Dermis blood vessel endothelial cell (primary cell): ENCODE results near the gene RAB5B. TPM values are rescaled to one million over a fixed set of nuclear protein-coding genes. Genes with fewer than 3 reads are reported as not detected.

Experiments
- DNase-seq: peaks from one replicate; pipeline ENCODE4 v3.0.0; 2010
- total RNA-seq: library from RNA; depleted of rRNA; stranded (reverse); fragments of >200 nt; gene quantifications from 2 replicates; pipeline ENCODE4 v1.2.3, GENCODE V29; 2014

RAB5B gene, protein sequence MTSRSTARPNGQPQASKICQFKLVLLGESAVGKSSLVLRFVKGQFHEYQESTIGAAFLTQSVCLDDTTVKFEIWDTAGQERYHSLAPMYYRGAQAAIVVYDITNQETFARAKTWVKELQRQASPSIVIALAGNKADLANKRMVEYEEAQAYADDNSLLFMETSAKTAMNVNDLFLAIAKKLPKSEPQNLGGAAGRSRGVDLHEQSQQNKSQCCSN
- total RNA-seq: 44.8 and 67.1 TPM in 2 replicates

DNA sequence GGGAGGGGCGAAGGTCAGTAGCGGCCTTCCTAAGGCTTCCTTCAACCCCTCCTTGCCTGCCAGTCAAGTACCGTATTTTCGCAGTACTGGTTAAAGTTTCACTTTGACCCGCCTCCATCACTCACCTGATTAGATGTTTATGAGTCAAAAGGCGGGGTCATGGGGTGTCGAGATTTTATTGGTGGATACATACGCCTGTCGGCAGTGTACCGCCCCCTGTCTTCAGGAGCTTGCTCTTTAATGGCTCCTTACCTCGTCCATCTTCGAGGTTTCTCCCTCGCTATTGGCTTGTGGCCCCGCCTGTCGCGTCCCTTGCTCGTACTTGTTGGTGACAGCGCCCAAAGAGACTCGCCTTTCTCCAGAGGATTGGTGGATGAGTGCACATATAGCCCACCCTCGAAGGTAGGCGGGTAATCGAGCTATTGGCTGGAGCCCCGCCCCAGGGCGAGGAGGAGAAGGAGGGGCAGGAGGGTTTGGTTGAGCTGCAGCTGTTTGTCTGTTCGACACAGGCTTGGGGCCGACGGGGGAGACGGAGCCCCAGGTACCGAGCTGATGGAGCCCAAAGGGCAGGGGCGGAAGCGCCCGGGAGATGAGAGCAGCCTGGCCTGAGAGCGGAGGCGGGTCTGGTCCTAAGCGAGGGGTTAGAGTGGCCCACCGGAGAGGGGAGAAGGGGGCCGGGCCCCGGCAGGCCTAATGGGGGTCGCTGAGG, at the start of gene RAB5B:
TSS of gene RAB5B (plus strand) at position 480 of the 709 bp plus-strand sequence. CDS start 12,883 bp downstream, outside the sequence.
- peak; percentile 100 for DNase-seq

DNA sequence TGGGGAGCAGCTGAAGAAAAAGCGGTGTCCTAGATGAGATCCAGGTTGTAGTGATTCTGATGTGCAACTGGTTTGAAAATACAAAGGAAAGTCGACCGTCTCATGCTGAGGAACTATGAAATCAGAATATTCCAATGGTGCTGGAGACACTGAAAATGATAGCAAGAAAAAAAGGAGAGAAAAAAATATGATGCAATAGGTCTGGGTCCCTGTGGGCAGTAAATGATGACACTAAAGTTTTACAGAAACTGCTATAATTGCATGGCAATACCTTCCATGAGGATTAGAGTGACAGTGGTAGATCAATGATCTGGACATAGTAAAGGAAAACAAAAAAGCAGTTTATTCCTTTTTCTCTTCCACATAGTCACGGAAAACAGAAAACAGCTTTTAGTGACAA, 48.5 kb upstream of the RAB5B start:
- DNase-seq: no peak

DNA sequence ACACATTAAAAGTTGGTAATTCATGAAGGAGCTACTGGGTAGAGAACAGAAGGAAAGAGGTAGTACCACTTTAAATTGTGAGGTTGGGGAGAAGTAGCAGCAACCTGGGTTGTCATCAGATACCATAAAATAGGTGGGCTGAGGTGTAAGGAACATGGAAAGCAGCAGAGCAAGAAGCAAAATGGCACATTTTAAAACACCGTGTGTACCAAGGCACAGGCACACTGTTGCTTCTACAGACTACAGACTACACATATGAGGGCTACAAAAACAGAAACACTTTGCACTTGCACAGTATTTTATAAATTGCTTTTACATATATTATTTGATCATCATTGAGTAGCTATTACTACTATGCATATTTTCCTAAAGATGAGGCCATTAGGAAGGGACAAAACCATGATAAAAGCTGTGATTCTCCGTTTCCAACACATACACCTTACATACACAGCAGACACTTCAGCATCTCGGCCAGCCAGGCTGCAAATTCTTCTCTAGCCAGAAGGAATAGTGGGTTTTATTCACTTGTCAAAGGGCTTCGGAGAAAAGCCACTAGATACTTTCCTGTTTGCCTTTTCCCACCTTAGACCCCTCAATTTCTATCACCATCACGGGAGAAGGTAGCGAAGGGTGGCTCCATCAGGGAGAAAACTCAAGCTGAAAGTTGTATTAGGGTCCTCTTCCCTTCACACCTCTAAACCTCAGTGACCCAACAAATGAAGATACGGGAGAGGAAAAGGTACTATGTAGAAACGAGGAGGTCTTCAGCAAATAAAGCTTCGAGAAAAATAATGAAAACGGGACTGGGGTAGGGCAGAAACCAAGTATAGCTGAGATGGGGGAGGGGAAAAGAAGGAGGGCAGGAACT, 47.8 kb upstream of the RAB5B start:
- peak; percentile 15 for DNase-seq

DNA sequence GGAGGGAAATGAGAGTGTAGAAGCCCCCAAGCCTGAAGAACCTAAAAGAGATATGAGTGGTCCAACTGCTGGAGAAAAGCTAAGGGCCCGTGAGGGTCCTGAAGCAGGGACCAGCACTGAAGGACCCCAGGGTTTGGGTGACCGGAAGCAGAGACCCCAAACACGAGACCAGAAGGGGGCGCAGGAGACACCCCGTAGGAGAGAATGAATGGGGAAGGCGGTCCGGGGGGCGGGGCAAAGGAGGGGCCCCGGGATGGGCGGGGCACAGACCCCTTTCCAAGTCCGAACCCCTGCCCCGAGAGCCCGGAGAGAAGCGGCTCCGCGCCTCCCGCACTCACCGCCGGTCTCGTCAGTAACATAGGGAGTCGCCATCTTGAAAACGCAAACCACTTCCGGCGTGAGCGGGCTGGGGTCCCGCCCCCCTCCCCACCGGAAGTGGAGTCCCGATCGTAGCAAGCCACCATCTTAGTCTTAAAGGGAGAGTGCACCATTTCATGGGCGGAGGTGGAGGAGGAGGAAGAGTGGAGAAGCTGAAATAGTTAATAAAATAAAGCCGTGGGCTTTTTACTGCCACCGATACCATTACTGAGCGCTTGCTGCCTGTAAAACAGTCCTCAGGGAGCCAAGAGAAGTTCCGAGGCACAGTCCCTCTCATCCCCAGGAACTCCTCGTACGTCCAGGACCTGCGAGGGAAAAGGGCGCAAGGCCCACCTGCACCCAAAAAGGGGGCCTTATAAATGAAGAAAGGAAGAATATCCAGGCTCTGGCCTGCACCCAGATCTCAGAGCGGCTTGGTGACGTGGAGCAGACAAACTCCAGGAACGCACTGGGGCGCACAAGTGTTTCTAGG, 46.9 kb upstream of the RAB5B start:
- DNase-seq: peak; percentile 92

DNA sequence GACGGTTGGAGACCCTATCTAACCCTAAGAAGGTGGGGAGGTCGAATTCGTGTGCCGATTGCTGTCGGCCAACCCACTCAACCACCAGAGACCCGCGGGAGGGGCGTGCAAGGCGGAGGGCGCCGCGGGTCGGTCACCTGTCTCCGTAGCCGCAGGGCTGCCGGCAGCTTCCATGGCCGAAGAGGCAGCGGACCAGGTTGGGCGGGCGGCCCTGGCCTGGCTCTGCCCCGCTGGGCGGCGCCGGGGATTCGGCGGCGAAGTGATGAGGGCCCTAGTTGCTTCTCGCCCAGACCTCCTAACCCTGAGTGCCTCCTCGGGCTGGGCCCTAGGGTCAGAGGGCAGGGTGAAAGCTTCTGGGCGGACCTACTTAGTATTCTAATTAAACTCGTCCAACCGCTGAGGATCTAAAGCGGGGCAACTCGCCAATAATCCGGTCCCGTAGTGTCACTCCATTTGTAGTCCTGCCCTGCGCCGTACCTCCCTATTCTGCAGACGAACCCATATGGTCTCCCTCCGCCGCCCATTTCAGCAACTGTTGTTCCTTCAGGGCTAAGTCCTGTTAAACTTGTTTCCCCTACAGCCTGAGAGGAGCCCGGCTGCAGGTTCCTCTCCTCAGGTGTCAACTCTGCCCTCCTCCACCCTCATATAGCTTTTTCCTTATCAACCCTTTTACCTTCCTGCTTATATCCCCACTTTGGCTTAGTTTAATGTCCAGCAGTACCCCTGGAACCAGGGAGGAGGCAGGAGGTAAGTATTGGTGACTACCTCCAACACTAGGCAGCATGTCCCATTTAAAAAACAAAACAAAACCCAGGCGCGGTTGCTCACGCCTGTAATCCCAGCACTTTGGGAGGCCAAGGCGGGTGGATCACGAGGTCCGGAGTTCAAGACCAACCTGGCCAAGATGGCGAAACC, 46.0 kb upstream of the RAB5B start, which contains the start of gene PYM1:
TSS of gene PYM1 (minus strand) at position 307 of the 915 bp plus-strand sequence. CDS start at position 174, 133 bp downstream.
- DNase-seq: peak; percentile 72

DNA sequence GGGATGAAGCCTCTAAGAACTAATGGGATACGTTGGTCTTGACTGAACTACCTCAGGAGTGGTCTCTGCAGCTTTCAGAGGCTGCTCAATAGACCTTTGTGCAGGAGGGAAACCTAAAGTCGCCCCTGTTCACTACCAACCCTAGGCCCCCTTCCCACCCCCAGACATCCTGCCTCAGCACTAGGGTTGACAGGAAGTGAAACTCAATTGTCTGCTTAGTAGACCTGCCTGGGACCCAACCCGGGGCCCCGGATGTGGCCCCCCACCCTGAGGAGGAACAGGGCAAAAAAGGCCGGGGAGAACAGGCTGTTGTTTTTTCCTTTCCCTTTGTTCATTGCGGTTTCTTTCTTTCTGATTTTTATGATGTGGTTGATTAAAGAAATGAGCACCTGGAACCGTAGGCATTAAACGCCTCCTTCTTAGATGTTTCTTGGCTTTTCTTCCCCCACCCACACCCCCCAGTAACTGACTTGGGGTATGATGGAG, 44.5 kb upstream of the RAB5B start:
- DNase-seq: no peak

DNA sequence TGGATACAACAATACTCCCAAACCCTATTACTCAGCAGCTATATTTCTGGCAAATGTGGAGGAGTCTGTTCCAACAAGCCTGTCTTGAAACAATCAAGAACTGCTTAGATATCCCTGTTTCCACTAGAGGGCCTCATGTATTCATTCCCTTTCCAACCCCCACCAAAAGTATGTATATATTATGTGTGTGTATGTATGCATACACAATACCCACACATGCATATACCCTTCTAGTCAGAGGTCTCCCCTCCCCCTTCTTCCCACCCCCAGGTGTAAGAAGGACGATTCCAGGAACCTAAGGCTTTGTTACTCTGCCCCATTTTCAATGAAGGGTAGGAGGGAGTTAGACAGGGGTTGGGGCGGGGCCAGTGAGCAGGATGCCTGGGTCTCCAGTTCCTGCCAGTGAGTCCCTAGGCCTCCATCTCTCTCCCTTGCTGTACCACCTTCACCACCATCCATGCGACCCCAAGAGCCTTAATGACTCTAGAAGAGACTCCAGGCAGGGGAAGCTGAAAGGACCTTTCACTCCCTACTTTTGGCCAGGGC, 43.0 kb upstream of the RAB5B start, which contains the start of gene DGKA:
TSS of gene DGKA (plus strand) at position 392 of the 546 bp plus-strand sequence. CDS start 5,342 bp downstream, outside the sequence.
- DNase-seq: peak; percentile 80

DNA sequence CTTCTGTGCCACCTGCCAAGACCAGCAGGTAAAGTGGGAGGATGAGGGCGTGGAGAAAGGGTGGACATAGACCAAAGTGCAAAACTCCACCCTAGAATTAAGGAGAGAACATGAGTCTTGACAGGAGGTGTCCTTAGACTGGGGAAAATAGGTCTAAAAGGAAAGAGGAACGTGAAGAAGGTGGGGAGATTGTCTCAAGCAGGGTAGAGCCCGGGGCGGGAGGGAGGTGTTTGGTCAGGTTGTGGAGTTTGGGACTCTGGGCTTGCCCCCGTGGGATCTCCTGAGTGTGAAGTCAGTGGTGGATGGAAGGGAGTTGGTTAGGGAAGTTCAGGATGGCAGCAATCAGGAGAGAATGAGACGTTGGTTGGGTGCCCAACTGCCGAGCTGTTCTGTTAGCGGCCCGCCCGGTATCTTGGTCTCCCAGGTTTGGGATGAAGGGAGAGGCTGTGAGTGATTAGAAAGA, 42.5 kb upstream of the RAB5B start:
- peak; percentile 20 for DNase-seq

DNA sequence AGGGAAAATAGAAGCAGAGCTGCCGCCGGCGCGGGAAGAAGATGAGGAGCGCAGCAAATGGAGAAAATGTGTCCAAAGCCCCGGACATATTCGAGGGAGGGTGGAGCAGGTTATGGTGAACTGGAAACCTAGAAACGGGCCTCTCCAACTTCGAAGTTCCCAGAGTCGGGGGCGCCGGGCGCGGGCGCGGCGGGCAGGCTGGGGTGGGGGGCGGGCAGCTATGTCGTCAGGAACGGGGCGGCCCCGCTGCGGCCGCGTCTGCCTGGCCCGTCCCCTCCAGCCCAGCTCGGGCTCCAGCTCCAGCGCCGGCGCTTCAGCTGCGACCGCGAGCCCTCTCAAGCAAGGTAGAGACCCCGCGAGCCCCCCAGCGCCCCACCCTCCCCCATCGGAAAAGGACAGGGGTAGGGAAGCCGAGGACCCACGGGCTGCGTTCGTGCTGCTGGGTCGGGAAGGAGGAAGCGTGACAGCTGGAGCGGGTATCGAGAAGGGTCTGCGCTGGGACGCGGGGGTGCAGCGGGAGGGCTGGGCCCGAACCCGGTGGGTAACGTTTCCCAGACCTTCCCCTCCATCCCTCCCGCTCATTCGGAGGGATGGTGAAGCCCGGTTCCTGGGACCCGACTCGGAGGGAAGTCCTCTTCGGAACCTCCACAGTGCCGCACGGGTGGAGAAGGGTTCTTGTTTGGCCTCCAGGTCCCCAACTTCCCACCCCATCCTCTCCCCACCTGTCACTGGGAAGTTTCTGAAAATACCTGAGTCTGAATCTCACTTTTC, 41.9 kb upstream of the RAB5B start:
- peak; percentile 70 for DNase-seq

DNA sequence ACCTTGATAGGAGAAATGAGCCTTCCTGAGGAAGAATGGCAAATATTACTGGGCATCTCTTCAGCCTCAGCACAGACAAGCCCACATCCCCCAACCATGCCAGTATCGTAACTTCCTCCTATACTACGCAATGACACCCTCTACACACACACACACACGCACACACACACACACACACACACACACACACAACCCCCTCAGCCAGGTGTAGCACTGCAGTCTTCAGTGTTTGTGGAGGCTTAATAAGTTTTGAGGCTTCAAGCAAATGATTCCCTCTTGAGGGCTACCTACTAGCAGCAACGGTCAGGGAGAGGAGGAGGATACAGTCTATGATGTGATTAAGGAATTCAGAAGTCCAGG, 41.3 kb upstream of the RAB5B start:
- peak; percentile 57 for DNase-seq

DNA sequence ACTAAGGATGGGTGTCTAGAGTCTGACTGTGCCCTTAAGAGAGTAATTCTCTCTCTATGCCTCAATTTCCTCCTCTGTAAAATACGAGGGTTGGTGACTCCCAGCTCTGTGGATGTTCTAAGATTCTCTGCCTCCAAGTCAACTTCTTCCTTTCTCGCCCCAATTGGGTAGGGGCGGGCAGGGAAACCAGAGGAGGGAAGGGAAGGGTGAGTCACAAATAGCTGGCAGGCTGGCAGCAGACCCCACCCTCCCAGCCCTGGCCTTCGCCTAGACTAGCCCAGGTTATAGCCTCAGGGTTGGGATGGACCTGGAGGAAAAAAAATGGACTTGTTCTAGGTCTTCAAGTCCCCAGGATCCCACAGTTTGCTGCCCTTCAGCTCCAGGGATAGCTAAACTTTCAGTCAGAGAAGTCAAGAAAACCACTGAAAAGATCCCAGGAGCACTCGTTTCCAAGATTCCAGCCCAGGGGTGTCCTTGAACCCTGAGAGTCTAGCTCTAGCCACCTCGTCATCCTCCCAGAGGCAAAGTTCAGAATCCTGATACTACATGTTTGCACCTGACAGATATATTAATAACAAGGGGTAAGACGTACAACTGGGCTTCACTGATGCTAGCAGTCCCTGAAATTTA, 40.6 kb upstream of the RAB5B start:
- peak; percentile 60 for DNase-seq

DNA sequence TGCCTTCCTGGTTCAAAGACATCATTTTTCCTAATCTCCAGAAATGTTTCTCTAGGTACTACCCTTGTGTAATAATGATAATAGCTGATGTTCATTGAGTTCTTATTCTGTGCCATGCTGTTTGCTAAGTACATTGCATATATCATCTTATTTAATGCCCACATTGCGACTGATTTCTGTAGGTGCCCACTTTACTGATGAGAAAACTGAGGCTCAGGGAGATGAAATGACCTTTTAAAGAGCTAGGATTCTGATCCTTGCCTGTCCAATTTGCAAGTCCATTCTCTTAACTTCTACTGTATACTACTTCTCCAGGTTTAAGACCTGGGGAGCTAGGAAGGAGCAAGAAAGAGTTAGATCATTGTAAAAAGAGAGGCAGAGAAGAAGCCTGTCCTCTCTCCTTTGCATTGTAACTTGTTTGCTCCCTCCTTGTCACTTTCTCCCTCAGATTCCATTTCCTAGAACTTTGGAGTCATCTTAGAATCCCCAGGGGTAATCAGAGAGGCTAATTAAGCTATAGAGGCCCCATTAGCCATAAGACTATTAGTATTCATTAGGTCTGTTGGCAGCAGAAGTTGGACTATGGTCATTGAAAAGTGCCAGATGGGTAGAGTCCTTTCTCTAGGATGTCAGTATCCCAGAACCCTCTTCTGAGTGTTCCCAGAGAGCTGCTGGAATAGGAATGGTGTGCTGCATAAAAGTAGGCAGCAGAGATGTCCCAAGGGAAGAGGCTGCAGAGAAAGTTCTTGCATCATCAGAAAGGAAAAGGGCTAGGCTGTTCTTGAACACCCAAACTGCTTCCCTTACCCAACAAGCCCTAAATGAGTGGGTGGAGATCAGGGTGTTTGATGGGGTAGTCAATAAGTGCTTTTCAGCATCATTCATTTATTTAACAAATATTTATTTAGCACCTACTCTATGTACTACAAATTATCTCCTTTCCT, 39.8 kb upstream of the RAB5B start:
- DNase-seq: no peak

DNA sequence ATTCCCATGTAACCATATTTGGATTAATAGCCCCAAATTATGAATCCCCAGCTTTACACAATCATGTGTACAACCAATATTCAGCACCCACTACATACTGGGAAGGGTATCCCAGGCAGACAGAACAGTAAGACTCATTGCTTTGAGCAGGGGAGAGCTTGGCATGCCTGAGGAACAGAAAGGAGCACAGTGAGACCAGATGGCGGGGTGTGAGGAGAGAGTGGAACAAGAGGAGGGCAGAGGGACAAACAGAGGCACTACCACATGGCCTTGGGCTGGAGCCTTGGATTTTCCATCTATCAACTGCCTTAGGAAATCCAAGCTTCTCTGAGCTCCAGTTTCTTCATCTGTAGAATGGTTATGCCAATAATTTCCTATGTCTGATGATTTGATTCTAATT, 39.1 kb upstream of the RAB5B start:
- no peak for DNase-seq

DNA sequence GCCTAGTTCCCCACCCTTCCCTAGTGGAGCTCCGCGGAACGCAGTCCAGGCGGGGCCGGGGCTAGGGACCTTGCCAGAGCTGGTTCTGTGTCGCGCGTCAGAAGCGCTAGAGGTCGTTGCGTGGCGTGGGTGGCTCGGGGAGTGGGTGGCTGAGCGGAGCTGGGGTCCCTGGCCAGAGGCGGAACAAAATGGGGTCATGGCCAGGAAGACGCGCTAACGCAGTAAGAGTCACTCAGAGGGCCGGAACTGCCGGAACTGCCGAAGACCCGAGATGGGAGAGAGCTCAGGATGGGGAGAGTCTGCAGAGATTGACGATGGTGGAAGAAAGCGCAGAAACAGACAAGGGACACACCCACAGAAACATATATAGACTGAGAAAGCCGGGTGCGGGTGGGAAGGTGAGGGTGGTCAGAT, 38.1 kb upstream of the RAB5B start:
- no peak for DNase-seq

DNA sequence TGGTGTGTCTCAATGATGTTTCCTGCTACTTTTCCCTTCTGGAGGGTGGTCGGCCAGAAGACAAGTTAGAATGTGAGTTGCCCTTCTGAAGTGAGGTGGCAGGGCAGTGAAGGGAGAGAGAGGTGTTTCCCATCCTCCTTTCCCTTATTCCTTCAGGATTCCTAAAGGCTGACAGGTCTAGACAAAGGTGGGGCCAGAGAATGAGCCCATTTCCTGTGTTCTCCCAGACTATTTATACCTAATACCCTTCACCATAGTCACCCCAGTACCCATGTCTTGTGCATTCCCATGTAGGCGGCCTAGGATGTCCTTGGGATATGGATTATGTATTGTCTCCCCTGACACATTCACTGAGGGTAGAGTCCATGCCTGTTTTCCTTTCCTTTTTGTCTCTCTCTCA, 35.9 kb upstream of the RAB5B start:
- DNase-seq: no peak

DNA sequence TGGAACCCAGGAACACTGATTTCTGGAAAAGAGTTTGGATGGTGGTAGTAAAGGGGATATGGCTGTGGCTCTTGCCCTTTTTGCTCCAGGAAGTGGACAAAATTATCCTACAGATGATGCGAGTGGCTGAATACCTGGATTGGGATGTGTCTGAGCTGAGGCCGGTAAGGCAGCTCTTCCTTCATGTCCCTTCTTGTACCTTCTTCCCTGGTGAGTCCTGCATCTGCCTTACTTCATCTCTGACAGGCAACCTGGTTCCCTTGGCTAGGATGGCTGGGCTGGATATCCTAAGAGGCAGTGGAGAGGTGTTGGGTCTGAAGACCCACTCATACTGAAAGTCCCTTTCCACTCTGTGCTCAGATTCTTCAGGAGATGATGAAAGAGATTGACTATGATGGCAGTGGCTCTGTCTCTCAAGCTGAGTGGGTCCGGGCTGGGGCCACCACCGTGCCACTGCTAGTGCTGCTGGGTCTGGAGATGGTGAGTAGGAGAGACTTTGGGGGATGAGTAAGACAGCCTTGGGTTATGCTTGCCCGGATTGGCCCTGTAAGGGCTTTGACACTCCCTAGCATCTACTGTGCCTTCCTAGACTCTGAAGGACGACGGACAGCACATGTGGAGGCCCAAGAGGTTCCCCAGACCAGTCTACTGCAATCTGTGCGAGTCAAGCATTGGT, 34.9 kb upstream of the RAB5B start:
- no peak for DNase-seq

DNA sequence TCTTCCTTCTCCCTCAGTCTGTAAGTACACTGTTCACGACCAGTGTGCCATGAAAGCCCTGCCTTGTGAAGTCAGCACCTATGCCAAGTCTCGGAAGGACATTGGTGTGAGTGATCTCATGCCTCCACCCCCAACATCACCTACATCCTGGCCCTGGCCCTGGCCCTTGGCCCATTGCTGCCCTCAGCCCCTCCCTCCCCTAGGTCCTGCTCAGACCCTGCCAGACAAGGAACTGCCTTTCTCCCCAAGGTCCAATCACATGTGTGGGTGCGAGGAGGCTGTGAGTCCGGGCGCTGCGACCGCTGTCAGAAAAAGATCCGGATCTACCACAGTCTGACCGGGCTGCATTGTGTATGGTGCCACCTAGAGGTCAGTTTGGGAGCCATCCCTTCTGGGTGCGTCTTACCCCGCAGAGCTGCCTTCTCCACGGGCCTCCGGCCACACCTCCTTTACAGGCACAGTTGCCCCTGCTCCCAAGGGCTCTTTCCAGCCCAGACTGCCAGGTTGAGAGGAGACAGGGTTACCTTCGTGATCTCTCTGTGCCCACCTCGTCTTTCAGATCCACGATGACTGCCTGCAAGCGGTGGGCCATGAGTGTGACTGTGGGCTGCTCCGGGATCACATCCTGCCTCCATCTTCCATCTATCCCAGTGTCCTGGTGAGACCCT, 33.7 kb upstream of the RAB5B start:
- peak; percentile 94 for DNase-seq
